ENCODE results near the gene P2RY11.

GRCh38 chr19:10141973-10142372, 30.5 kb downstream of the P2RY11 start:
- TF ChIP-seq POLR2A (IDR thresholded peaks at IDR 0.05; ENCODE audit: low read length) (no peak), GATA1 (IDR thresholded peaks at IDR 0.05; ENCODE audit: low read depth, low read length) (no peak)

Data from erythroblast (primary cell).